ENCODE data around the gene LRRIQ3. TPM values are rescaled to one million over a fixed set of nuclear protein-coding genes. Genes with fewer than 3 reads are reported as not detected.
A peak's percentile ranks its signal among the peaks of the same experiment; 100 is the strongest.

Gene LRRIQ3
- total and polyA plus RNA-seq, 9 of the 15 experiments (the other 6 are each of a cell fraction or from before 2014, with no cell fraction given) = 0.27 to 2.8 (median 1.7) TPM

DNA sequence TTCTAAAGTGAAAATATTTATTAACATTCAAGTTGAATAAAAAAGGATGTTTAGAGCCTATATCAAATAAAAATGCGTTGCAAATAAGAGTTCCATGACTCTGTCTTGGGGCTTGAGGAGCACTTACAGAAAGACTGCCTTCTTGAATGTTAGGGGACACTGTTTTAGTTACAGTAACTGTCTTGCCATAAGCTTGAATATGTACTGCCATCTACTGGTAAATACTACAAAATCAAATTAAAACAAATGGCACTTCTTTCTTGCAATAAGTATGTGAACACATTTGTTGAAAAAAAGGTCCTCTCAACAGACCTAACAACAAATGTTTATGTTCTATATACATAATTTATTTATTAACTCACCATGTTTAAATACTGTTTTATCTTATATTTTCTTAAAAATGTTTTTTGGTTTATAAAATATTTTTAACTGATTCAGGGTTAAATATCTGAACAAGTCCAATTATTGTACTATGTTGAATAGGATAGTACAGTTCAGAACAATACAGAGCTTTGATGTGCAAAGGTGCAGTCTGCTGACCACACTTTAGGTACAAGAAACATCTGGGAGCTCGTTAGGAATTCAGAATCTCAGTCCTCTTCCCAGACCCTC lies 199.5 kb downstream of the LRRIQ3 start (continued):
- peak in 1 of 3 experiments; percentile 22; a peak in 1 of 6 replicates for TF ChIP-seq CTCF (IDR thresholded peaks at IDR 0.05 in 2 of 3, conservative IDR thresholded peaks at IDR 0.05 in 1 of 3; ENCODE audit: insufficient read depth in 2 of 3, low read depth in 1 of 3, low read length in 3 of 3)
- no peak for TF ChIP-seq CXXC5 (CRISPR knock-in tag; IDR thresholded peaks at IDR 0.05)
- TF ChIP-seq ELK1 (CRISPR knock-in tag; IDR thresholded peaks at IDR 0.05) = no peak
- TF ChIP-seq NR1H2 (CRISPR knock-in tag; IDR thresholded peaks at IDR 0.05) = no peak
- TF ChIP-seq ZNF75A (CRISPR knock-in tag; IDR thresholded peaks at IDR 0.05) = no peak
- no peak for TF ChIP-seq GATAD2A (IDR thresholded peaks at IDR 0.05)

GRCh38 chr1:73980324-73981040 lies 217.5 kb downstream of the LRRIQ3 start:
- H3K27ac ChIP-seq (ENCODE audit: extremely low read depth, low read depth, low read length) = no peak overlapping the region
- H4K20me1 ChIP-seq (replicated peaks; ENCODE audit: control insufficient read depth, insufficient read depth, low read length) = no peaks in the 10 kb centered on the region
- 0% methylated on average over 3 of the region's 3 CpGs for WGBS (ENCODE audit: insufficient coverage, low coverage, missing lambda C conversion rate)
- no peaks in the 10 kb centered on the region for H3K4me1 ChIP-seq (replicated peaks in 1 of 2; ENCODE audit: control insufficient read depth in 2 of 2, insufficient read depth in 2 of 2, low read length in 2 of 2)
- no peak overlapping the region for H2AFZ ChIP-seq (ENCODE audit: low read depth, low read length)
- H3K9ac ChIP-seq (ENCODE audit: insufficient read depth in 1 of 2, low read depth in 2 of 2, low read length in 2 of 2) = no peak overlapping the region
- H3K4me2 ChIP-seq (ENCODE audit: insufficient read depth, low read length) = no peak overlapping the region
- FAIRE-seq = no peak
- intact Hi-C loops (cut with micrococcal nuclease) = no loop called here
- no peaks in the 10 kb centered on the region for H3K36me3 ChIP-seq (ENCODE audit: control insufficient read depth, insufficient read depth, low read length)
- H3K79me2 ChIP-seq (ENCODE audit: control insufficient read depth, insufficient read depth, low read length) = no peaks in the 10 kb centered on the region
- in situ Hi-C loops (cut with MboI) = no loop called here
- no peak overlapping the region for H3K4me3 ChIP-seq
- ATAC-seq = no peak
- no TSS peak for BruUV-seq (replicated peaks)
- H3K9me1 ChIP-seq (ENCODE audit: control insufficient read depth, insufficient read depth, low read length) = no peaks in the 10 kb centered on the region
- ChIA-PET CTCF (ENCODE audit: low intra/inter-chr PET ratio) (no interaction called here), POLR2A (no interaction called here)
- no peaks in the 10 kb centered on the region for H3K27me3 ChIP-seq (ENCODE audit: control insufficient read depth in 2 of 2, insufficient read depth in 2 of 2, low read length in 2 of 2)
- H3K9me3 ChIP-seq (replicated peaks; ENCODE audit: control insufficient read depth, insufficient read depth, low read depth, low read length) = no peaks in the 10 kb centered on the region
- DNase-seq (ENCODE audit: extremely low read depth in 1 of 4, low spot score in 3 of 4) = no peak
- no peak for TF ChIP-seq NCOA1 (IDR thresholded peaks at IDR 0.05; ENCODE audit: low read depth)
- TF ChIP-seq TRIM25 (IDR thresholded peaks at IDR 0.05; ENCODE audit: borderline replicate concordance) = no peak
- TF ChIP-seq ZNF639 (CRISPR knock-in tag; conservative IDR thresholded peaks at IDR 0.05 in 1 of 2, IDR thresholded peaks at IDR 0.05 in 1 of 2) = no peak
- TF ChIP-seq ZNF57 (CRISPR knock-in tag; IDR thresholded peaks at IDR 0.05) = no peak
- no peak for TF ChIP-seq HDAC6 (IDR thresholded peaks at IDR 0.05; ENCODE audit: low read depth, low read length)
- no peak for TF ChIP-seq HDAC2 (IDR thresholded peaks at IDR 0.05)
- no peak for TF ChIP-seq DACH1 (IDR thresholded peaks at IDR 0.05; ENCODE audit: partially characterized antibody)
- no peak for TF ChIP-seq BRD9 (IDR thresholded peaks at IDR 0.05; ENCODE audit: low read depth, partially characterized antibody)
- no peak for TF ChIP-seq MTA2 (IDR thresholded peaks at IDR 0.05; ENCODE audit: low read depth)
